DMS79 (cell line): ENCODE measurements around the gene MAD1L1.
A peak's percentile ranks its signal among the peaks of the same experiment; 100 is the strongest.
"Not testable (repeated sequence)": the region's sequence is repeated elsewhere in the genome, so short reads cannot be mapped to it uniquely, and the experiment has no call there.

Experiments
- DNase-seq: peaks from one replicate; lab custom pipeline; 2025; lab: John Stamatoyannopoulos, UW

MAD1L1 gene

DNA sequence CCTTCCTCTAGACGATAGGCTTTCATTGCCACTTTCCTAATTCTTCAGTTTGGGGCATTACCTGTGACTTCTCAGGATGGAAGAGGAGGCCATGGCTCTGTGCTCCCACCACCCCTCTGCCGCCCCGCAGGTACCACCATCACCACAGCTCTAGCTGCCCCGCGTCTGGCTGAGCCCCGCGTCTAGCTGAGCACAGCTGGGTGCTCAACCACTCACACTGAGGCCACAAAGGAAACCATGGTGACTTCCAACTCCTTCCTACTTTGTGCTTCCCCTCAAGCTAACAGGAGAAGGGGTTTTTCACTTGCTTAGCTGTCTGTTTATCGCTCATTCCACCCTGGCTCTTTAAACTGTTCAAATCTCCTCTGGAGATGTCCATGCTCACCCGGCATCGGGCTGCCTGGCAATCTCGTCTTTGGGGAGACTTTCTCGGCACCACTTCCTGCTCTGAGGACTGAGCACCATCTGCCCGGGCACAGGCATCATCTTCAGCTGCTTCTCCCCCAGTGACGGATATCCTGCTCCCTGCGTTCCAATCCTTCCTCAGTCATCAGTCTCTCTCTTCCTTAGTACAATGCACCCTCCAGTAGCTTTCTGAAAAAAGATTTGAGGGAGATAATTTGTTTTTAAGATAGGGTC lies 59.4 kb downstream of the MAD1L1 start:
- DNase-seq = no peak

DNA sequence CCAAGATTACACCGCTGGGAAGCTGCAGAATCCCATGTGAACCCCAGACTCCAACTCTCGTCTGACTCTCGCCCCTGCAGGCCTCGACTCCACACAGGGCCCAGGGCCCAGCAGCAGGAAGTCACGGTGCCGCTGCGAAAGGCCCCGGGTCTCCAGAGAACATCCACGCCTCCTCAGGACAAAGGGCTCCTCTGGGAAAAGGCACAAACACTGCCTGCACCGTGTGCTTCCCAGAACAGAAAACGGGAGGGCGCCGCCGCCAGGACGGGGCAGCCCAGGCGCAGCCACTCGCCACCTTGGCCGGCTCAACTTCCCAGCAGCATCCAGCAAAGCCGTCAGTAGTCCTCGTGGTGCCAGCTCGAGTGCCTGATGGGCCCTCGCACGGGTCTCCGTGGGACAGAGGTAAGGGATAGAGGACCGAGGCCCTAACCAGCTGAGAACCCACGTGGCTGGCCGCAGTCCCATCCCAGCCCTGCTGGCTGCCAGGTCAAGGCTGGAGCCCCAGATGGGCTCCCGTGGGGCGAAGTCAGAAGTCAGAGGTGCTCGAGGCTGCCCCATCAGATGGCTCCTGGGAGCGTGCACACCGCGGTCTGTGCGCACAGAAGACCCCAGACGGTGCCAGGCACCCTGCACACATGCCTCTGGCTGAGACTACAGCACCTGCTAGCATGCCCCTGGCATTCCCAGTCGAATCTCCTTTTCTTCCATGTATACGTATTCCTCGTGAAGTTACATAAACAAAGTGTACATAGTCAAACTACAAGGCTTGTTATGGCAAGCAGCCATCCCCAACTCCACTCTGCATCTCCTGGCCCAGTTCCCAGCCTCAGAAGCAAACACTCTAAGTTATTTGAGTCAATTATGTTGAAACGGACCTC lies 60.2 kb downstream of the MAD1L1 start:
- peak; percentile 87 for DNase-seq

GRCh38 chr7:2171855-2172254 lies 60.9 kb downstream of the MAD1L1 start:
- DNase-seq = no peak

GRCh38 chr7:2170576-2171521 lies 61.9 kb downstream of the MAD1L1 start:
- DNase-seq = no peak

DNA sequence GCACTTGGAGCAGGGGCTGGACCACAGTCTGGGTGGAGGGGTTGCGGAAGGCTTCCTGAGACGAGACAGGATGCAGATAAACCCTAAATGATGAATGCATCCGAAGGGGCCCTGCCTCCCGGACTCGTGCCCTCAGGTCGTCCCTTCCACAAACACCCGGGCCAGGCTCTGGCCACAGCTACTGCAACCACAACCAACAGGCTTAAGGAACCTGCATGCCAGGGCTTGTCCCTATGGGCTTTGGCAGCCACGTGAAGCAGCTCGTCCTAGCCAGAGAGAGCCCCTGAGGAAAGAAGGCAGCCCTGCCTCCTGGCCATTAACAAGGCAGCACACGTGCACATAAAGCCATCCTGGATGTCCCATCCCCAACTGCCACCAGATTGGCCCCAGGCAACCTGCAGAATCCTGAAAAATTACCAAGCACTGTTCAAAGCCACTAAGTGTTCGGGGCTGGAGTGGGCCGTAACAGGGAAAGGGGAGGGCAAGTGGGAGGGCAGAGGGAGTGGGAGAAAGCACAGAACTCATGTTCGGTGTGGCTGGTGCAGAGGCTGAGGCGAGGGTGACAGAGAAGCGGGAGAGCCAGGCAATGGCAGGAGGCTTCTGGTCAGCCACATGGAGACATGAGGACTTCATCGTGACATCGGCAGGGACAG lies 62.7 kb downstream of the MAD1L1 start:
- peak; percentile 85 for DNase-seq

- DNase-seq = peak; percentile 31
These were observed 64.0 kb downstream of the MAD1L1 start for GRCh38 chr7:2168615-2169311.

- DNase-seq = no peak
These were observed 66.0 kb downstream of the MAD1L1 start for GRCh38 chr7:2166625-2167280.

DNA sequence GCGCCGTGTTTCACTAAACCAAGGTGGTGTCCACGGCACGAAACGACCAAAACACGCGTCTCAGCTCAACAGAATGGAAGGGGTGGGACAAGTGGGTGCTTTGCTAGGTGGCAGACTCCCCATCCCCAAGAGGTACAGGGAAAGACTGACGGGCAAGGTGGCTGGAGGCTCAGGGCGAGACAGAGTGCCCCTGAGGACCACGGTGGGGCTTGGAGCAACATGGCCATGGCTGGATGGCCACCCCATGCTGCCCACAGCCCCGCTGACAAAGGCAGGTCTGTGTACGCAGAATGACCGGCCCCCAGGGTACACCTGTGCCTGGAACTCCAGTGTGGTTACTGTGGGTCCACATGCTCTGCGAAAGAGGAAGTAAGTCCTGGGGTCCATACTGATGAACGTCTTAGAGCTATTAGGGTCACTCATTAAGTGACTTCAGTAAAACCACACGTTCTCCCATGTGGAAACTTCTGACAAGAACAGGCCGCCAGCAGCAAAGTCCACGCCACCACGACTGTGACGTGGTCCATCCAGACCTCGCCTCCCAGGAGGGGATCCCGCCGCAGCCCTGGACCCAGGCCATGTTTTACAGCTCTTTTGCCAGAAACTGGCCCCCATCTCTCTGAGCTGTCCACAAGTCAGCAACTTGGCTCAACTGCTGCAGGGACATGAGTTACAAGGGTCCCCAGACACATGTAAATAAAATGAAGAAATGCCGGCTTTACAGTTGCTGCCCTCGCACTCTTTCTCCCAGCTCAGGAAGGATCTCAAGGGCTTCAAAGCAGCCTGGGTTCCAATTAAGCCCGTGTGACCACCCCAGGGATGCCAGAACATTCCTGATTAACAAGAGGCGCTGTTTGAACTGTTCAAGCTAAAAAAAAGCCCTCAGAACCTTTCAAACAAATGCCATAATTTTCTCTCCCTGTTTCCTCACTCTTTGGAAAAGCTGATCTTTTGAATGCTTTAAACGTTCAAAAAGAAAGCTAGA lies 66.8 kb downstream of the MAD1L1 start:
- DNase-seq = no peak

GRCh38 chr7:2165239-2165609 lies 67.5 kb downstream of the MAD1L1 start:
- no peak for DNase-seq

DNA sequence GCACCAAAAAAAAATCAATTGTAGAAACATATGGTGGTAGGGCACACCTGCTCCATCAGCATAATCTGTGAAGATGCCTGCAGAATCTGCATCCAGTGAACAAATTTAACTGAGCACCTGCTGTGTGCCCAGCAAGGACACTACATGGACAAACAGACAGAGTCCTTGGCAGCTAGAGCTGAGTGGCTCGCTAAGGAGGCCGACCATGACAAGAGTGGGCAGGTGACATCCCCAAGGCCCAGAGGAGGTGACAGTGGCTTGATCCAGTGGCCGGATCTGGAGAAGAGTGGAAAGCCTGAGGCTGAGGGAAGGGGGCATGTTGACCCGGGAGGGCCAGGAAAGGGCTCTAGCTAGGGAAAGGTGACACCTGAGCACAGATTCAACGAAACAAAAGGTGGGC lies 68.1 kb downstream of the MAD1L1 start:
- DNase-seq = no peak

DNA sequence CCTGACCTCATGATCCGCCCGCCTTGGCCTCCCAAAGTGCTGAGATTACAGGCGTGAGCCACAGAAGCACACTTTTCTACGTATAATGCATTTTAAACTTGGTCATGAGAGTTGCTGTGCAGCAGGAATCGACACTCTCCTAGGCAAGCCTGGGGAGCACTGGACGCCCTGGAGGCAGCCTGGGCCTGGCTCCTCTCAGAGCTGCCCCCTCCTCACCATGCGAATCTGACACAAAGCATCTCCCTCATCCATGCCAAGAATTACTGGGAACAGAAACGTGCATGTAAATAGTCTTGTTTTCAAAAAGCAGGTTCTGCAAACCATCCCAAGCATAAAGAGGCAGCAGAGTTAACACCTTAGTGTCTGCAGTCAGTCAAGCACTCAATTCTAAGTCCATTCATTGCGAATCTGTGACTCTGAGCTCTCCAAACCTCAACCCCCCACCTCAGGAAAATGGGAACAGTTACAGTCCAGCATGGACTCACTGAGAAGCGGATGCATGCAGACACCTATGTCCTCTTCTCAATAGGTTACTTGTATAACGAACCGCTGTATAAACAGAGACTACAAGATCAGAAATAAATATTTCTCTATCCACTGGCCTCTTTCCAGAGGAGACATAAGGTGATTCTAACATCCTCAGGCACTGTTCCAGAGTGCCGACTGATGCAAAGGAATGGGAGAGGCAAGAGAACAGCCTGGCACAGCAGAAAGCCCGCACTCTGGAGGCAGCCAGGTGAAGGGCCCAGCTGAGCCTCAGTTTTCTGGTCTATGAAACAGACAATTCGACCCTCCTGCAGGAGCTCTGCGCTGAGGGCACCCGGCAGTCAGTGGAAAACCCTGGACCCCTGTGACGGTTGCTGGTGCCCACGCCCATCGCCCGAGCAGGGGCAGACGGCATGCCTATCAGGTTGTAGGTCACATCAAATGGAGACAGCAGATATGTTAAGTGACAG lies 68.9 kb downstream of the MAD1L1 start:
- no peak for DNase-seq

- DNase-seq = no peak
These were observed 69.8 kb downstream of the MAD1L1 start for GRCh38 chr7:2162959-2163358.

DNA sequence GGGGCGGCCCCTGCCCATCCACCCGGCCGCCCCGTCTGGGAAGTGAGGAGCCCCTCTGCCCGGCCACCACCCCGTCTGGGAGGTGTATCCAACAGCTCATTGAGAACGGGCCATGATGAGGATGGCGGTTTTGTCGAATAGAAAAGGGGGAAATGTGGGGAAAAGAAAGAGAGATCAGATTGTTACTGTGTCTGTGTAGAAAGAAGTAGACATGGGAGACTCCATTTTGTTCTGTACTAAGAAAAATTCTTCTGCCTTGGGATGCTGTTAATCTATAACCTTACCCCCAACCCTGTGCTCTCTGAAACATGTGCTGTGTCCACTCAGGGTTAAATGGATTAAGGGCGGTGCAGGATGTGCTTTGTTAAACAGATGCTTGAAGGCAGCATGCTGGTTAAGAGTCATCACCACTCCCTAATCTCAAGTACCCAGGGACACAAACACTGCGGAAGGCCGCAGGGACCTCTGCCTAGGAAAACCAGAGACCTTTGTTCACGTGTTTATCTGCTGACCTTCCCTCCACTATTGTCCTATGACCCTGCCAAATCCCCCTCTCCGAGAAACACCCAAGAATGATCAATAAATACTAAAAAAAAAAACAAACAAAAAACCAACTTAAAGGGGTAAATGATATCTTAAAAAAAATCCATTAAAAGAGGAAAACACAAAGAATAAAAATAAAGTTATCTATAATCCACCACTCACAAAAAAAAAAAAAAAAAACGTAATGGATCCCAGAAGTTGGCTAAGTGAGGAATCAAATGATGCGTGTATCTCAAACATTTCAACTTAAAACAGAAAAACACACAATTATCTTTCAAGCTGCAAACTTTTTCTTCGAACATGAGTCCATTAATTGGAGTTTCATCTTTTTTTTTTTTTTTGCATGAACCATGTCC lies 70.5 kb downstream of the MAD1L1 start:
- not testable (repeated sequence) for DNase-seq

GRCh38 chr7:2159176-2159520 lies 73.6 kb downstream of the MAD1L1 start:
- no peak for DNase-seq

DNA sequence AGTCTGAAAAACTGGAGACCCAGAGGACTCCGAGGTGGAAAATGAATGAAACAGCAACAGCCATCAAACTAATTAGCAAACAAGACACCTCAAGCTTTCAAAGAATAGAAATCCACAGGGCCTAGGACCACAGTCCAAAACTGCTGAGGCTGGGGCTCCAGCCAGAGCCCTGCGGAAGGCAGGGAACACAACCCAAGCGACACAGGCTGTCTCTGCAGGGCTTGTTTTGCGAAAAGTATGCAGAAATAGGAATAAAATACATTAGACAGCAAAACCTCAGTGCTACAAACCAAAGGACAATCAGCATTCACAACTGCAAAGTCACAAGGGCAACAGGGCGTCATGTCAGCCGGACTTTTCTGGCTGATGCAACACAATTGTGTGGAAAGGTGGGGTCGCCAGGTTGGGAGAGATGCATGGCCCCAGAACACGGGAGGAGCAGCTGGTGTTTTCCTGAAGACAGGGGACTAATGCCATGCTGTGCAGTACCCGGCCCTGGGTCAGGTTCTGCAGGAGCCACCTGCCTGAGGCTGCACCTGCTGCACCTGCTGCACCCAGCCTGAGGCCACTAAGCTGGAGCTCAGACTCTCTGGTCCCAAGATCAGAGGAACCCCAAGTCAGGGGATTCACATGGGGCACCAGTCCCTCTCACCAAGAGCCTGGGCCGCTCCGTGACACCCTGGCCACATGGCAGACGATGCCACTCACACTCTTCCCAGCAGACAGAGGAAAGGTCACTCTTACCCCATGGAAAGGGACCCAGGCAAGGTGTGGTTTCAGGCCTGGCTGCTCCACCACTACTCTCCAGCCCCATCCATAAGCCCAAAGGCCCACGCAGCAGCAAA lies 74.2 kb downstream of the MAD1L1 start:
- DNase-seq = no peak

DNA sequence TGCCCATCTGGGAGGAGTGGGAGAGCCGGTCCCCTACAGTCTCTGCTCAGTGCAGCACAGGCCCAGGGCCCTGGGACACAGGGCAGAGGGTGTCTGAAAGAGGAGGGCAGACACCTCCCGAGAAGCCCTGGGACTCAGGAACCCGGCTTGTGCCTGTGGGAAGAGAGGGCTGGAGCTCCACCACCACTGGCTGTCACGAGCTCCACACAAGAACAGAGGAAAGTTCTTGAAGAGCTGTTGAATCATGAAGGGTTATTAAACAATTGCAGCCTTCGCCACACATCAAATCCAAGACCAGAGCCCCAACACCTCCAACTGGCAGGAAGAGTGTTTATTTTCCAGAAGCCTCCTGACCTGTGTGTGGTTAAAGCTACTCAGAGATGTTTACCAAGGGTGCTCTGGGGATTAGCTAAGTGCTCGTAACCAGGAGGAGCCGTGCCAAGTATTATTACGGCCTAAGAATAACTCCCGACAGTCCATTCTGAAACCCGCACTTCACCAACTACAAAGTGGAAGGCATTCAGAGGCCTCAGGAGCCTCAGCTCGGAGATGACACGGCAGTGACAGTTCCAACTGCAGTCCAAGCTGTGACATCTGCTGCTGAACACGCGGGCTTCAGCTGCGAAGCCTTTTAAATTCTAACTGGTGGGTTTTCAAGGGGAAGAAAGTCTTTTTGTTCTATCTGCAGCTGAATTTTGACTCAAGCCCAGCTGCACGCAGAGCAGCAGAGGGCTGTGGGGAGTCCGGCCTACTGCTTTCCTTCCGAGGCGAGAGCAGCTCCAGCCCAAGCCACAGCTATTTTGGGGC lies 75.1 kb downstream of the MAD1L1 start:
- peak; percentile 98 for DNase-seq
